C4-2B (cell line): Measurements from ENCODE around the gene RPL13A.

ENCODE experiments used
- CTCF ChIP-seq: fragments of 450-650 bp; conservative IDR thresholded peaks from 2 replicates; pipeline ENCODE4 v1.5.1; 2017; ENCODE audit warnings: mild to moderate bottlenecking
- ZFX ChIP-seq: fragments of 450-650 bp; IDR thresholded peaks from 2 replicates; pipeline ENCODE4 v1.6.1; 2017

GRCh38 chr19:49507803-49508494, 20.5 kb downstream of the RPL13A start:
- TF ChIP-seq CTCF (no peak), ZFX (no peak)
